Inferior parietal cortex (tissue), 1 donor: ENCODE data around the gene PRPH.

Experiments used
- DNase-seq: peaks from one replicate; pipeline ENCODE4 v3.0.0-alpha.2; 2016; ENCODE audit errors: extremely low spot score

Gene PRPH

DNA sequence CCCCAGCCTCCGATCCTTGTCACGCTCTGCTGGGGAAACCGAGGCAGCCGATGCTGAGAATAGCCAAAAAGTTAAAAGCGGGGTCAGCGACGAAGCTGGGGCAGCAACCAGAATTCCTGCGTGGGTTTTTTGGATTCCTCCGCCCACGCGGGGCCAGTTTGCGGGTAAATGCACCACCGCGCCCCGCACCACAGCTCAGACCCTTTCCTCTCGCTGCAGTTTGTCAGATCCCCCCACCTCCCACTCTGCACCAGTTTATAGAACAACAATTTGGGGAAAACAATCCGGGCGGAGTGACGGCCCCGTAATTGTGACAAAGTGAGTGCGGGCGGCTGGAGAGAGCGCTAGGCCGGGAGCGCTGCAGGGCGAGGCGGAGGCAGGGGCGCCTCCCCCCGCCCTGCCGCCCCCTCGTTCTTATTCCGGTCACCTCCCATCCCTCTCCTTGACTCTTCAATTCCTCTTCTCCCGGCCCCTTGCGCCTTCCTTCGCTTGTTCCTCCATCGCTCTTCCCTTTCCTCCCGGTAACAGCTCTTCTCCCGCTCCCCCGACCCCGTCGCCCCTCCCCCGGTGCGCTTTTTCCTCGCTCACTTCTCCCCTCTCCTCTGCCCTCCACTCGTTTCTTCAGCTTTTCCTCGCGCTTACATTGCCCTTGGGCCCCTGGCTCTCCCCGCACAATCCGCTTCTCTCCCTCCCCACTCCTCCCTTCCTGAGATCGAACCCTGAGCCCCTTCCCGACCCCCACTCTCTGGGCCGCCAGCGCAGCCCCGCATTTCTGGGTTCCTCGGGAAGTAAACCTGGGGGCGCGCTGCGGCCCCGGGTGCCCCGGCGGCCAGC lies 51.1 kb downstream of the PRPH start:
- no peak for DNase-seq

DNA sequence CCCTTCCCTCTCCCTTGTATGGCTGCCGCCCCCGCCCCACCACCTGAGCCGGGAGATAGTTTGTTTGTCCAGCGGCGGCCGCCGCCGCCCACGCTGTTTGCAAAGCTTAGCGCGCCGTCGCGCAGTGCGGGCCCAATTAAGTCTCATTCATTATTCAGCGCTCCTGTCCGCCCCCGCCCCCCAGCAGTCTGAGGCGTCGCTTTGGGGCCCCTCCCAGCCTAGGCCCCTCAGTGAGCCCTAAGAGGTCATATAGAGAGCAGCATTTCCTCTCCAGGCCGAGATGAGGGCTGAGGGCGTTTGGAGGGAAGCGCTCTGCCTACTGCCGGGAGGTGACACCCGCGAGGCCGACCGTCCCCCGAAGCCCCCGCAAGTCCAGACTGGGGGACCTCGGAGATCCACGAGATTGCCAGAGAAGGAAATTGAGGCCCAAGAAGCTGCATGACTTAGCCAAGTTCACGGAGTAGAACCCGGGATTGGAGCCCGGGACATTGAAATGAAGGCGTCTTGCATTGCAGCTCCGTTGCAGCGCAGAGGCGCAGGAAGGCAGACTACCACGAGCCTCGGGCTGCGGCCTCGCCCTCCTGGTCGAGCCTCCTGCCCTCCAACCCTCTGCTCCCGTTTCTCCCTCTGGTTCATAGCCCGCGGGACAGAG lies 51.8 kb downstream of the PRPH start, which contains the start of gene DNAJC22:
TSS of gene DNAJC22 (plus strand) at position 230 of the 652 bp plus-strand sequence. CDS start 1,985 bp downstream, outside the sequence.
- DNase-seq, result no peak

DNA sequence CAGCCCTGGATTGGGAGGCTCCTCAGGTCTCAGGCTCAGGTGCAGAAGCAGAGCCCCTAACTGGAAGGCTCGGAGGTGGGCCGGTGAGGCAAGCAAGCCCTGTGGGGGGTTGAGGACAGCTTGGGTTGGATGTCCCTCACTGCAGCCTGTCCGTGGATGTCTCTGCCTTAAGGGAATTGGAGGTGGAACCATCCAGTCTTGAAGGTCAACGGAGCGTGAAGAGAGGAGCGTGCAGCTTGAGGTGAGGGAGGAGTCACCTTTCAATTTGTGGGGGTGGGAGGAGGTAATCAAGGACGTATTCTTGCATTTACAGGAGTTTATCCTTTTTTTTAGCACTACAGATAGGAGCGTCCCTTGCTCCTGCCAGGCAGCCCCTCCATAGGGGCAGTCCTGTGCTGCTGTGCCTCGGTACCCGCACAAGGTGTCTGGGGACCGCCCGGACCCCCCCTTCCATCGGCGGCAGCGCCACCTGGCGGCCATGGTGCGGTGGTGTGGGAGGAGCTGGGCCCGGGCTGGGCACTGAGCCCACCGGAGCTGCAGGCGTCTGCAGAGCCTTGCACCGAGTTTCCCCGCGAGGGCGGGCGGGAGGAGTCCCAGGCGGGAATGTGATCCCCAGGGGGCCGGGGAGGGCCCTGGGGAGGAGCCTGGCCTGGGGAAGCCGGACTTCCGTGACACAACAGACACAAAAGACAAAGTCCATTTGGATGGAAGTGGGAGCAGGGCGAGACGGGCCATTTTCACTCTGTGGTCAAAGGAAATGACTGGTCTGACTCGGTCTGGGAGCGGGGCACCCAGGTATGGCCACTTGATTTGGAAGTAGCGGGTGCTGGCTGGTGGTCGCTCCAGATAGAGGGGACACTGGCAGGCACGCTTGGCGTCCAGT lies 52.6 kb downstream of the PRPH start:
- peak; percentile 86 for DNase-seq
